ENCODE results near the gene FAM200B.

GRCh38 chr4:15707363-15707715, 25.7 kb downstream of the FAM200B start:
- TF ChIP-seq, protein P1, sequence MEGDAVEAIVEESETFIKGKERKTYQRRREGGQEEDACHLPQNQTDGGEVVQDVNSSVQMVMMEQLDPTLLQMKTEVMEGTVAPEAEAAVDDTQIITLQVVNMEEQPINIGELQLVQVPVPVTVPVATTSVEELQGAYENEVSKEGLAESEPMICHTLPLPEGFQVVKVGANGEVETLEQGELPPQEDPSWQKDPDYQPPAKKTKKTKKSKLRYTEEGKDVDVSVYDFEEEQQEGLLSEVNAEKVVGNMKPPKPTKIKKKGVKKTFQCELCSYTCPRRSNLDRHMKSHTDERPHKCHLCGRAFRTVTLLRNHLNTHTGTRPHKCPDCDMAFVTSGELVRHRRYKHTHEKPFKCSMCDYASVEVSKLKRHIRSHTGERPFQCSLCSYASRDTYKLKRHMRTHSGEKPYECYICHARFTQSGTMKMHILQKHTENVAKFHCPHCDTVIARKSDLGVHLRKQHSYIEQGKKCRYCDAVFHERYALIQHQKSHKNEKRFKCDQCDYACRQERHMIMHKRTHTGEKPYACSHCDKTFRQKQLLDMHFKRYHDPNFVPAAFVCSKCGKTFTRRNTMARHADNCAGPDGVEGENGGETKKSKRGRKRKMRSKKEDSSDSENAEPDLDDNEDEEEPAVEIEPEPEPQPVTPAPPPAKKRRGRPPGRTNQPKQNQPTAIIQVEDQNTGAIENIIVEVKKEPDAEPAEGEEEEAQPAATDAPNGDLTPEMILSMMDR (conservative IDR thresholded peaks at IDR 0.05 in 1 of 2, IDR thresholded peaks at IDR 0.05 in 1 of 2; ENCODE audit: low read depth in 1 of 2, low read length in 2 of 2) = no peak
- no peak for TF ChIP-seq EZH2 (IDR thresholded peaks at IDR 0.05; ENCODE audit: low read length, missing control alignments)

All from fibroblast of lung (primary cell).